Parathyroid adenoma (tissue), 2 donors: ENCODE results near the gene CACNB1.

Source experiments
- H2AFZ ChIP-seq: fragments of 300-600 bp; sonication (generic); one replicate; pipeline ENCODE4 v1.7.0; 2017; ENCODE audit warnings: antibody characterized with exemption, mild to moderate bottlenecking
- H3K27ac ChIP-seq: fragments of 300-600 bp; sonication (generic); one replicate; pipeline ENCODE4 v1.7.0; 2017
- H3K27me3 ChIP-seq: fragments of 300-600 bp; sonication (generic); one replicate; pipeline ENCODE4 v1.7.0; 2017; ENCODE audit warnings: low read length; ENCODE audit not compliant: control insufficient read depth, insufficient read depth
- H3K36me3 ChIP-seq: fragments of 300-600 bp; sonication (generic); one replicate; pipeline ENCODE4 v1.7.0; 2017; ENCODE audit warnings: low read length; ENCODE audit not compliant: control insufficient read depth, insufficient read depth
- H3K4me1 ChIP-seq: fragments of 300-600 bp; sonication (generic); one replicate; pipeline ENCODE4 v1.7.0; 2017; ENCODE audit warnings: control low read depth
- H3K4me2 ChIP-seq: fragments of 300-600 bp; sonication (generic); one replicate; pipeline ENCODE4 v1.7.0; 2017; ENCODE audit warnings: low read length
- H3K4me3 ChIP-seq: fragments of 300-600 bp; sonication (generic); one replicate; pipeline ENCODE4 v1.7.0; 2017; ENCODE audit warnings: low read depth, low read length
- H3K79me2 ChIP-seq: fragments of 300-600 bp; sonication (generic); one replicate; pipeline ENCODE4 v1.7.0; 2017; ENCODE audit warnings: control low read depth
- H3K9ac ChIP-seq: fragments of 300-600 bp; sonication (generic); one replicate; pipeline ENCODE4 v1.7.0; 2017; ENCODE audit warnings: mild to moderate bottlenecking
- H3K9me3 ChIP-seq: fragments of 300-600 bp; sonication (generic); one replicate; pipeline ENCODE4 v1.7.0; 2017; ENCODE audit warnings: low read length; ENCODE audit not compliant: control insufficient read depth
- TF ChIP-seq, protein P1 (sequence below): fragments of 300-600 bp; sonication (generic); IDR thresholded peaks from one replicate; pipeline ENCODE4 v1.7.0; 2017; ENCODE audit warnings: antibody characterized with exemption, mild to moderate bottlenecking
- donor health status: primary hyperparathyroidism.

The CACNB1 gene

DNA sequence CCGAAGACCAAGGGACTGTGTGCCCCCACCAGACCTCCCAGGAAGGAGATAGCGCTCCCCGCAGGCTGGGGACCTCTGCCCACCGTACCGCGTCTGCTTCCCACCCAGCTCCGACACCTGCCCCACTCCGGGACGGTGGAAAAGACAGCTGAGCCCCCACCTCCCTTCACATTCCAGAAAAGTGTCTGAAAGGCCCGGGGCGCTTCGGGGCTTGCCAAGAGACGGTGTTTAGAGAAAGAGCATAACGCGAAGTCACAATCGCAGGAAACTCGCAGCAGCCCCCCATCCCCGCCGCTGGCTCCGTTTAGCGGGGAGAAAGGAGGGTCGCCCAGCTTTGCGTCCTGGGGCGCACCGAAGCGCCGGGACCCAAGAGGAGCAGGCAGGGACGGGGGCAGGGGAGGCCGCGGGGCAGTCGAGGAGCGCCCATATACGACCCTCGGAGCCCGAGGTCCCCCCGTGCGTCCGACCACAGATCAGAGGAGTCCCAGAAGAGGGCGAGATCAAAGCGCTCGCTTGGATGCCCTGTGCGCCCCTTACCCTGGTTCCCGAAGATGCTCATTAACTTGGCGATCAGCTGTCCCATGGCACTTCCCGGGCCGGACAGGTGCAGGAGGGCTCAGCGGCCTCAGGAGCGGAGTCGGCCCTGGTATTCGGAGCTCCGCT is 32.2 kb downstream of the CACNB1 start:
- Histone ChIP-seq H3K27me3 (no peaks in the 10 kb centered on the region), H2AFZ (peak overlapping the region; percentile 74), H3K9me3 (no peaks in the 10 kb centered on the region), H3K9ac (no peak overlapping the region), H3K79me2 (no peaks in the 10 kb centered on the region), H3K4me3 (peak overlapping the region; percentile 32), H3K36me3 (no peaks in the 10 kb centered on the region), H3K4me1 (no peaks in the 10 kb centered on the region), H3K4me2 (peak overlapping the region; percentile 56), H3K27ac (no peak overlapping the region)
- TF ChIP-seq, protein P1, sequence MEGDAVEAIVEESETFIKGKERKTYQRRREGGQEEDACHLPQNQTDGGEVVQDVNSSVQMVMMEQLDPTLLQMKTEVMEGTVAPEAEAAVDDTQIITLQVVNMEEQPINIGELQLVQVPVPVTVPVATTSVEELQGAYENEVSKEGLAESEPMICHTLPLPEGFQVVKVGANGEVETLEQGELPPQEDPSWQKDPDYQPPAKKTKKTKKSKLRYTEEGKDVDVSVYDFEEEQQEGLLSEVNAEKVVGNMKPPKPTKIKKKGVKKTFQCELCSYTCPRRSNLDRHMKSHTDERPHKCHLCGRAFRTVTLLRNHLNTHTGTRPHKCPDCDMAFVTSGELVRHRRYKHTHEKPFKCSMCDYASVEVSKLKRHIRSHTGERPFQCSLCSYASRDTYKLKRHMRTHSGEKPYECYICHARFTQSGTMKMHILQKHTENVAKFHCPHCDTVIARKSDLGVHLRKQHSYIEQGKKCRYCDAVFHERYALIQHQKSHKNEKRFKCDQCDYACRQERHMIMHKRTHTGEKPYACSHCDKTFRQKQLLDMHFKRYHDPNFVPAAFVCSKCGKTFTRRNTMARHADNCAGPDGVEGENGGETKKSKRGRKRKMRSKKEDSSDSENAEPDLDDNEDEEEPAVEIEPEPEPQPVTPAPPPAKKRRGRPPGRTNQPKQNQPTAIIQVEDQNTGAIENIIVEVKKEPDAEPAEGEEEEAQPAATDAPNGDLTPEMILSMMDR = no peak

DNA sequence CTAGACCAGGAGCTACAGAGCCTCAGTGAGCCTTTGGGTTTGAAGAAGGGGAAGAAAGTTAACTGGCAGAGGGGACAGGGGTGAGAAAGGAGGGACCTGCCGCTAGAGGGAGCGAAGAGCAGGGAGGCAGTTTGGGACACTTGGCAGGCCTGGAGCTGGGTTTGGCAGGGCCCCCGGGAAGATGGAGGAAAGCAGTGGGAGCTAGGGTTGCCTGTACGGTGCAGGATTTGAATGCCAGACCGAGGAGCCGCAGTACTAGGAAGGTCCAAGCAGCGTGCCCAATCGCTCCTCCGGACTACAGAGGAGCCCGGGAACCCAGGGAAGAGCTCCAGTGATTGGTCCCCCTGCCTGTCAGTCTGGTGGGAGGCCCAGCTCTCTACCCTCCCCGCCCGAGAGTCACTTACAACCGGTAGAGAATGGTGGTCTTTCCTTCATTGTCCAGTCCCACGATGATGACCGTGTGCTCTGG is 32.8 kb downstream of the CACNB1 start:
- no peaks in the 10 kb centered on the region for H3K27me3 ChIP-seq
- TF ChIP-seq, protein P1 = peak; percentile 84
- peak overlapping the region; percentile 32 for H3K4me3 ChIP-seq
- H3K9me3 ChIP-seq = no peaks in the 10 kb centered on the region
- H3K27ac ChIP-seq = no peak overlapping the region
- H3K79me2 ChIP-seq = no peaks in the 10 kb centered on the region
- H2AFZ ChIP-seq = peak overlapping the region; percentile 74
- peak overlapping the region; percentile 56 for H3K4me2 ChIP-seq
- H3K36me3 ChIP-seq = no peaks in the 10 kb centered on the region
- H3K4me1 ChIP-seq = no peaks in the 10 kb centered on the region
- H3K9ac ChIP-seq = no peak overlapping the region

DNA sequence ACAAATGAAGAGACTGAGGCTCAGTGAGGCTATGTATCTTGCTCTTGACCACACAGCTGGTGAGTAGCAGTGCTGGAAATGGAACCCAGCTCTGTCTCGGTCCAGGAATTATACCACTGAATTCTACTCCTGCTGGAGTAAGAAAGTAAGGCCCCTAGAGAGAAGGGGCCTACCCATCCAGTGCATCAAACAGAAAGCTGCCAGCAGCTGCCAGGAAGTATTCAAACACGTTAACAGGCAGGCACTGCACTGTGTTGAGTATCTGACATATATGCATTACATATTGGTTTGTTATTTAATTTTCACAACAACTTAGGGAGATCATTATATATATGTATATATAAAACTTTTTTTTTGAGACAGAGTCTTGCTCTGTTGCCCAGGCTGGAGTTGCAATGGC is 35.5 kb downstream of the CACNB1 start:
- no peak overlapping the region for H3K27ac ChIP-seq
- H2AFZ ChIP-seq = no peak overlapping the region
- H3K4me2 ChIP-seq = no peak overlapping the region
- TF ChIP-seq, protein P1 = no peak
- no peaks in the 10 kb centered on the region for H3K36me3 ChIP-seq
- H3K9me3 ChIP-seq = no peaks in the 10 kb centered on the region
- H3K4me3 ChIP-seq = no peak overlapping the region
- no peaks in the 10 kb centered on the region for H3K27me3 ChIP-seq
- H3K9ac ChIP-seq = no peak overlapping the region
- H3K79me2 ChIP-seq = no peaks in the 10 kb centered on the region
- H3K4me1 ChIP-seq = no peaks in the 10 kb centered on the region

DNA sequence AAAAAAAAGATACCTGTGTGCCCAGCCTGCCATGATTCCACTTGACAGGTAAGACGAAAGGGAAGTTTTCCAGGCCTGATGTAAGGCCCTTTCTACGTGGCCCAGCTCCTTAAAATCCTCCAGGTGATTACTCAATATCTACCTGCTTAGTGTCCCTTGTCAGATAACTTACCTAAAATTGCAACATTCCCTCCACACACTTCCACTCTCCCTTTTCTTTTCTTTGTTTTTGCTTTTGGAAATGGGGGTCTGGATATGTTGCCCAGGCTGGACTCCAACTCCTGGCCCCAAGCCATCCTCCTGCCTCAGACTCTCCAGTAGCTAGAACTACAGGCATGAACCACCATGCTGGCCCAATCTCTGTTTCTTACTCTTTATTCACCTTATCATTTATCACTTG is 38.8 kb downstream of the CACNB1 start:
- Histone ChIP-seq H2AFZ (no peak overlapping the region), H3K27ac (no peak overlapping the region), H3K27me3 (no peaks in the 10 kb centered on the region), H3K36me3 (no peaks in the 10 kb centered on the region), H3K9ac (no peak overlapping the region), H3K4me1 (peaks cover under 1% of the 10 kb centered on the region), H3K79me2 (peaks cover under 1% of the 10 kb centered on the region), H3K9me3 (no peaks in the 10 kb centered on the region), H3K4me3 (no peak overlapping the region), H3K4me2 (no peak overlapping the region)
- TF ChIP-seq, protein P1 = no peak

DNA sequence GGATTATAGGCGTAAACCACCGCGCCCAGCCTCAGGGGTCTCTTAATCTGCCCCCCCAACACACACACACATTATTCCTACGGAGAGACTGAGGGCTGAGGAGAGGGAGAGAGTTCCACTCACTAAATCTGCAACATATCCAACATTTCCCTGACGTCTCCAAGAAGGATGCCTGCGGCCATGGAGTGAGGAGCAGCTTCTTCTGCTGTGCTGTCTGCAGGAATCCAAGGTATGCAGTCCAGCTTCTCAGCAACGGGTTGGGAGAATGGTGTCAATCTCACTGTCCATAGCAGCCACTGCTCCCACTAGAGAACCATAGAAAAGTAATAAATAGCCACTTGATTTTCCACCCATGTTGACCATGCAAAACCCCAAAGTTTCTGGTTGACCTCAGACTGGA is 41.0 kb downstream of the CACNB1 start:
- Histone ChIP-seq H3K27ac (no peak overlapping the region), H3K36me3 (no peaks in the 10 kb centered on the region), H3K9me3 (no peaks in the 10 kb centered on the region), H3K4me3 (no peak overlapping the region), H3K79me2 (peaks cover 2% of the 10 kb centered on the region), H3K27me3 (no peaks in the 10 kb centered on the region), H3K9ac (no peak overlapping the region), H2AFZ (no peak overlapping the region), H3K4me1 (peaks cover 8% of the 10 kb centered on the region), H3K4me2 (no peak overlapping the region)
- TF ChIP-seq, protein P1 = no peak
